K562 (cell line): ENCODE data around the gene PPIL6. TPM values are rescaled to one million over a fixed set of nuclear protein-coding genes. Genes with fewer than 3 reads are reported as not detected.

Source experiments
- ATF6 ChIP-seq: sonication (generic); formaldehyde crosslinking; IDR thresholded peaks from 2 replicates; pipeline ENCODE4 v1.4.0; 2020; ENCODE audit warnings: mild to moderate bottlenecking, missing genetic modification reagents
- DIDO1 ChIP-seq: fragments of 450-650 bp; IDR thresholded peaks from 2 replicates; pipeline ENCODE4 v1.6.1; 2016; ENCODE audit warnings: low read depth, missing biosample characterization, missing genetic modification characterization
- DLX4 ChIP-seq: fragments of 250-450 bp; sonication (Bioruptor Pico); IDR thresholded peaks from 2 replicates; pipeline ENCODE4 v1.6.1; 2021; ENCODE audit warnings: mild to moderate bottlenecking
- MEF2D ChIP-seq: conservative IDR thresholded peaks from 2 replicates; pipeline ENCODE4 v1.6.1; 2016; ENCODE audit warnings: low read depth, missing genetic modification characterization, missing compliant biosample characterization
- NCOA2 ChIP-seq, 2 experiments: fragments of 450-650 bp; IDR thresholded peaks; 2 replicates each; pipeline ENCODE4 v1.6.1; 2018; ENCODE audit warnings: mild to moderate bottlenecking in 2 of 2, moderate library complexity in 1 of 2; ENCODE audit not compliant: partially characterized antibody in 2 of 2
- NFE2 ChIP-seq: IDR thresholded peaks from 2 replicates; pipeline ENCODE4 v1.6.1; 2014; ENCODE audit warnings: antibody characterized with exemption, low read depth
- NR1H2 ChIP-seq: sonication (generic); formaldehyde crosslinking; IDR thresholded peaks from 2 replicates; pipeline ENCODE4 v1.4.0; 2020; ENCODE audit warnings: mild to moderate bottlenecking, missing genetic modification reagents
- PHB2 ChIP-seq: fragments of 450-650 bp; IDR thresholded peaks from 2 replicates; pipeline ENCODE4 v1.6.1; 2017; ENCODE audit warnings: low read depth
- TAF7 ChIP-seq: fragments of 450-650 bp; IDR thresholded peaks from 2 replicates; pipeline ENCODE4 v1.6.1; 2016; ENCODE audit warnings: missing genetic modification characterization, missing compliant biosample characterization
- ZBTB26 ChIP-seq: fragments of 450-650 bp; formaldehyde crosslinking; IDR thresholded peaks from 2 replicates; pipeline ENCODE4 v1.4.0; 2022; ENCODE audit warnings: missing genetic modification characterization
- ZHX1 ChIP-seq: fragments of 150-350 bp; conservative IDR thresholded peaks from 2 replicates; pipeline ENCODE4 v1.6.1; 2014; ENCODE audit warnings: low read length
- ZKSCAN1 ChIP-seq: fragments of 150-350 bp; IDR thresholded peaks from 2 replicates; pipeline ENCODE4 v1.6.1; 2016; ENCODE audit warnings: low read depth, low read length
- polyA plus RNA-seq, 8 experiments: library from polyadenylated mRNA; depleted of rRNA in 4 of 8; stranded (reverse) in 5 of 8; unstranded in 3 of 8; fragments of >200 nt; fragmentation: Nextera tagmentation in 2 of 8; fragmentation: Illumina TruSeq in 1 of 8; extraction: Ambion mirVana in 2 of 8; extraction: Trizol in 1 of 8; gene quantifications; 2 replicates each; pipeline versions ENCODE4 v1.2.1 to v1.2.3, GENCODE V29; 2011 to 2014; ENCODE audit warnings: inconsistent platforms in 1 of 8, missing spikeins in 1 of 8
- total RNA-seq, 7 experiments: library from RNA; depleted of rRNA in 6 of 7; stranded (reverse); fragments of >200 nt in 6 of 7; fragmentation: Illumina TruSeq in 2 of 7; extraction: Trizol in 2 of 7; gene quantifications; 2 replicates each; pipeline versions ENCODE4 v1.2.1 to v1.2.3, GENCODE V29; 2011 to 2021; ENCODE audit warnings: low replicate concordance in 1 of 7
- TF ChIP-seq, protein P1 (sequence below), 2 experiments: fragments of 450-650 bp in 1 of 2; IDR thresholded peaks; 2 replicates each; pipeline ENCODE4 v1.6.1; 2011 to 2017; ENCODE audit warnings: low read depth in 2 of 2, antibody characterized with exemption in 1 of 2, borderline replicate concordance in 1 of 2, low read length in 1 of 2, mild to moderate bottlenecking in 1 of 2, mixed read lengths in 1 of 2; ENCODE audit not compliant: control insufficient read depth in 1 of 2
- TF ChIP-seq, protein P2 (sequence below): fragments of 450-650 bp; formaldehyde crosslinking; IDR thresholded peaks from 2 replicates; pipeline ENCODE4 v1.4.0; 2020; ENCODE audit warnings: mild to moderate bottlenecking, moderate library complexity

The PPIL6 gene
- total and polyA plus RNA-seq, 9 of the 15 experiments (the other 6 are each of a cell fraction or from before 2014, with no cell fraction given) = 0.03 to 0.98 (median 0.41) TPM; not detected in 1

DNA sequence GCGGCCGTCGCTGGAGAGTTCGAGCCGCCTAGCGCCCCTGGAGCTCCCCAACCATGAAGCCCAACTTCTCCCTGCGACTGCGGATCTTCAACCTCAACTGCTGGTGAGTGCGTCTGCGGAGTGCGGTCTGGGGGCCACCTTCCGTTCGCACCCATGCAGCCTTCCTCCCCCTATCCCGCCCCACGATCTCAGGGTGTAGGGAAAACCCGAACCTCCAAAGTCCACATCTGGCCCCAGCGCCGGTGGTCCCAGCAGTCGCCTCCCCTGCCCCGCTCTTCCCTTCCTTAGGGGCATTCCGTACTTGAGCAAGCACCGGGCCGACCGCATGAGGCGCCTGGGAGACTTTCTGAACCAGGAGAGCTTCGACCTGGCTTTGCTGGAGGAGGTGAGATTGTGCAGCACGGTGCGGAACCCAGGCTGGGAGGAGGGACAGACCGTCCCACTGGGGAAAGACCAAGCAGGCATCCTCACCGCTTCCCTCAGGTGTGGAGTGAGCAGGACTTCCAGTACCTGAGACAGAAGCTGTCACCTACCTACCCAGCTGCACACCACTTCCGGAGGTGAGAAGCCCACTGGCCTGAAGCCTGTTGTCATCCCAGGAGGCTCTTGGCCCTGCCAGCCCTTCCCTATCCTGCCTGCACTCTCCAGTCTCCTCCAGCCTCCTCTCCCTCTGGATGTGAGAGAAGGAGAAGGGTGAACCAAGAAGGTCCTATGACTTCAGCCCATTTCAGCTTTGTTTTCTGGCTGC, 815 bp upstream of the PPIL6 start (continued):
- TF ChIP-seq NR1H2 (CRISPR knock-in tag) (0 out of 2 replicates have a peak, but pooled peaks have one; percentile 23), NCOA2 (IDR thresholded peaks at IDR 0.05; ENCODE audit: partially characterized antibody in 2 of 2) (no peak), ZBTB26 (CRISPR knock-in tag) (no peak), ZKSCAN1 (no peak), MEF2D (tag) (no peak), DLX4 (CRISPR knock-in tag) (no peak), PHB2 (no peak), ATF6 (CRISPR knock-in tag) (peak; percentile 72; the same call in 1 of the 2 replicates), NFE2 (no peak), TAF7 (tag) (0 out of 2 replicates have a peak, but pooled peaks have one; percentile 17), ZHX1 (no peak), DIDO1 (tag) (no peak)
- TF ChIP-seq, protein P1, sequence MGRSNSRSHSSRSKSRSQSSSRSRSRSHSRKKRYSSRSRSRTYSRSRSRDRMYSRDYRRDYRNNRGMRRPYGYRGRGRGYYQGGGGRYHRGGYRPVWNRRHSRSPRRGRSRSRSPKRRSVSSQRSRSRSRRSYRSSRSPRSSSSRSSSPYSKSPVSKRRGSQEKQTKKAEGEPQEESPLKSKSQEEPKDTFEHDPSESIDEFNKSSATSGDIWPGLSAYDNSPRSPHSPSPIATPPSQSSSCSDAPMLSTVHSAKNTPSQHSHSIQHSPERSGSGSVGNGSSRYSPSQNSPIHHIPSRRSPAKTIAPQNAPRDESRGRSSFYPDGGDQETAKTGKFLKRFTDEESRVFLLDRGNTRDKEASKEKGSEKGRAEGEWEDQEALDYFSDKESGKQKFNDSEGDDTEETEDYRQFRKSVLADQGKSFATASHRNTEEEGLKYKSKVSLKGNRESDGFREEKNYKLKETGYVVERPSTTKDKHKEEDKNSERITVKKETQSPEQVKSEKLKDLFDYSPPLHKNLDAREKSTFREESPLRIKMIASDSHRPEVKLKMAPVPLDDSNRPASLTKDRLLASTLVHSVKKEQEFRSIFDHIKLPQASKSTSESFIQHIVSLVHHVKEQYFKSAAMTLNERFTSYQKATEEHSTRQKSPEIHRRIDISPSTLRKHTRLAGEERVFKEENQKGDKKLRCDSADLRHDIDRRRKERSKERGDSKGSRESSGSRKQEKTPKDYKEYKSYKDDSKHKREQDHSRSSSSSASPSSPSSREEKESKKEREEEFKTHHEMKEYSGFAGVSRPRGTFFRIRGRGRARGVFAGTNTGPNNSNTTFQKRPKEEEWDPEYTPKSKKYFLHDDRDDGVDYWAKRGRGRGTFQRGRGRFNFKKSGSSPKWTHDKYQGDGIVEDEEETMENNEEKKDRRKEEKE (IDR thresholded peaks at IDR 0.05; ENCODE audit: borderline replicate concordance in 1 of 2, control insufficient read depth in 1 of 2, low read depth in 2 of 2, low read length in 1 of 2) = no peak
- TF ChIP-seq, protein P2, sequence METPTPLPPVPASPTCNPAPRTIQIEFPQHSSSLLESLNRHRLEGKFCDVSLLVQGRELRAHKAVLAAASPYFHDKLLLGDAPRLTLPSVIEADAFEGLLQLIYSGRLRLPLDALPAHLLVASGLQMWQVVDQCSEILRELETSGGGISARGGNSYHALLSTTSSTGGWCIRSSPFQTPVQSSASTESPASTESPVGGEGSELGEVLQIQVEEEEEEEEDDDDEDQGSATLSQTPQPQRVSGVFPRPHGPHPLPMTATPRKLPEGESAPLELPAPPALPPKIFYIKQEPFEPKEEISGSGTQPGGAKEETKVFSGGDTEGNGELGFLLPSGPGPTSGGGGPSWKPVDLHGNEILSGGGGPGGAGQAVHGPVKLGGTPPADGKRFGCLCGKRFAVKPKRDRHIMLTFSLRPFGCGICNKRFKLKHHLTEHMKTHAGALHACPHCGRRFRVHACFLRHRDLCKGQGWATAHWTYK (CRISPR knock-in tag) = no peak
